Measurements from ENCODE around the gene DCAF5. TPM values are rescaled to one million over a fixed set of nuclear protein-coding genes. Genes with fewer than 3 reads are reported as not detected.

The DCAF5 gene
- total and polyA plus RNA-seq, 2 experiments from 2014 or later, result 50.0 to 58.2 TPM

DNA sequence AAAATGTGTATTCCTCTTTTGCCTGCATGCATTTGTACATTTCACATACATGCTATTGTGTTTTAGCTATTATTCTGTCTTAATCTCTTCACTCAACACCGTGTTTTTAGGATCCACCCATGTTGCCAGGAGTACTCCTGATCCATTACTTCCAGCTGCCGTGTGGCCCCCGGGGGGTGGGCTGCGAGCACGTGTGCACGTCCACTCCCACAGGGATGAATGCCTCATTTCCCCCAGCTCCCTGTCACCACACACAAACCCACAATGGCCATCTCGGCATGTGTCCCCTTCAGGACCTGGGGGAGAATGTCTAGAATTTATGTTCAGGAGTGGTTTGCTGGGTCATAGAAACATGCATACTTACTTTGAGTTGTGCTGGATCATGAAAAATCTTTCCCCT is 111.1 kb downstream of the DCAF5 start:
- Histone ChIP-seq H3K27ac (no peak overlapping the region), H3K4me1 (ENCODE audit: low read depth) (peaks cover 11% of the 10 kb centered on the region), H3K27me3 (no peaks in the 10 kb centered on the region), H3K4me3 (no peak overlapping the region), H3K36me3 (no peaks in the 10 kb centered on the region), H3K9me3 (ENCODE audit: low read depth) (no peaks in the 10 kb centered on the region)
- TF ChIP-seq, protein P1, sequence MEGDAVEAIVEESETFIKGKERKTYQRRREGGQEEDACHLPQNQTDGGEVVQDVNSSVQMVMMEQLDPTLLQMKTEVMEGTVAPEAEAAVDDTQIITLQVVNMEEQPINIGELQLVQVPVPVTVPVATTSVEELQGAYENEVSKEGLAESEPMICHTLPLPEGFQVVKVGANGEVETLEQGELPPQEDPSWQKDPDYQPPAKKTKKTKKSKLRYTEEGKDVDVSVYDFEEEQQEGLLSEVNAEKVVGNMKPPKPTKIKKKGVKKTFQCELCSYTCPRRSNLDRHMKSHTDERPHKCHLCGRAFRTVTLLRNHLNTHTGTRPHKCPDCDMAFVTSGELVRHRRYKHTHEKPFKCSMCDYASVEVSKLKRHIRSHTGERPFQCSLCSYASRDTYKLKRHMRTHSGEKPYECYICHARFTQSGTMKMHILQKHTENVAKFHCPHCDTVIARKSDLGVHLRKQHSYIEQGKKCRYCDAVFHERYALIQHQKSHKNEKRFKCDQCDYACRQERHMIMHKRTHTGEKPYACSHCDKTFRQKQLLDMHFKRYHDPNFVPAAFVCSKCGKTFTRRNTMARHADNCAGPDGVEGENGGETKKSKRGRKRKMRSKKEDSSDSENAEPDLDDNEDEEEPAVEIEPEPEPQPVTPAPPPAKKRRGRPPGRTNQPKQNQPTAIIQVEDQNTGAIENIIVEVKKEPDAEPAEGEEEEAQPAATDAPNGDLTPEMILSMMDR (IDR thresholded peaks at IDR 0.05; ENCODE audit: low read depth, low read length), result no peak
- DNase-seq (ENCODE audit: low read depth in 1 of 2, low spot score in 1 of 2), result no peak

GRCh38 chr14:69040353-69040752 is 112.6 kb downstream of the DCAF5 start:
- Histone ChIP-seq H3K27ac (no peak overlapping the region), H3K9me3 (ENCODE audit: low read depth) (no peaks in the 10 kb centered on the region), H3K36me3 (no peaks in the 10 kb centered on the region), H3K4me1 (ENCODE audit: low read depth) (peaks cover 6% of the 10 kb centered on the region), H3K27me3 (no peaks in the 10 kb centered on the region), H3K4me3 (no peak overlapping the region)
- DNase-seq (ENCODE audit: low read depth in 1 of 2, low spot score in 1 of 2), result no peak
- TF ChIP-seq, protein P1 (IDR thresholded peaks at IDR 0.05; ENCODE audit: low read depth, low read length), result no peak

- DNase-seq (ENCODE audit: low read depth in 1 of 2, low spot score in 1 of 2), result peak in 1 of 2 donors; percentile 50
- H3K4me3 ChIP-seq, result no peak overlapping the region
- no peaks in the 10 kb centered on the region for H3K36me3 ChIP-seq
- H3K4me1 ChIP-seq (ENCODE audit: low read depth), result no peaks in the 10 kb centered on the region
- TF ChIP-seq, protein P1 (IDR thresholded peaks at IDR 0.05; ENCODE audit: low read depth, low read length), result no peak
- no peak overlapping the region for H3K27ac ChIP-seq
- no peaks in the 10 kb centered on the region for H3K27me3 ChIP-seq
- no peaks in the 10 kb centered on the region for H3K9me3 ChIP-seq (ENCODE audit: low read depth)
Observed at GRCh38 chr14:69039288-69039628, 113.7 kb downstream of the DCAF5 start.

DNA sequence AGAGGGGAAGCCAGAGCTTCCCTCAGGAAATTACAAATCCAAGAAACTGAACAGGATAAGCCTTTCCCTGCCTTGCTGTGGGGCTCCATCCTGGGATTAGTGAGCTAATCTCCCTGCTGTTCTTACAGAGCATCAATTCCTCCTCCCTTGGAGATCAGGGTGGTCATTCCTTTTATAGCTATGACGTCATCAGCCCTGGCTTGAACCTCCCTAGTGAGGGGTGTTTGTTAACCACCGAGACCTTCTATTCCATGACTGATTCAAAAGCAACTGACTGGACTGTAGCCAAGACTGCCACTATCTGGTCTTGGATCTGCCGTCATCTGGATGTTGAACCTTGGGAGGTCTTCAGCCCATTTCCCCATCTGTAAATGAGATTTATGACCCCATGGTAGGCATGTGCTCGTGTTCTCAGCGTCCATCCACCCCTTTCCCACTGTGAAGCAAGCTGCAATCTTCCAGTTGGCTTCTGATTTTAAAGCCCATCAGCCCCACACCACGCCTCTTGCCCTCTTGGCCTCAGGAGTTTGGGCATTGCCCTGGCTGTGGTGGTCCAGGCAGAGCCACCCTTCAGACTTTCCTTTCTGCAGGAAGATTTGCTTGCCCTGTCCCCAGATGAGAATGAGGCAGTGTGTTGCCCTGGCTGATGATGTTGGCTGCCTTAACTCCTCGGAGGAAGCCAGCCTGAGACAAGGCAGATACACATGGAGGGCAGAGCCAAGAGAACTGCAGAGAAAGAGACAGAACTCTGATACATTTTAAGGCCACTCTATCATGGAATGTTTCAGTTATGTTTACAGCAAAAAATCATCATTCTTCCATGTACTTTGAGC is 114.2 kb downstream of the DCAF5 start:
- H3K36me3 ChIP-seq, result no peaks in the 10 kb centered on the region
- no peak overlapping the region for H3K27ac ChIP-seq
- DNase-seq (ENCODE audit: low read depth in 1 of 2, low spot score in 1 of 2), result peak in 1 of 2 donors; percentile 82
- no peaks in the 10 kb centered on the region for H3K27me3 ChIP-seq
- TF ChIP-seq, protein P1 (IDR thresholded peaks at IDR 0.05; ENCODE audit: low read depth, low read length), result no peak
- H3K9me3 ChIP-seq (ENCODE audit: low read depth), result no peaks in the 10 kb centered on the region
- no peak overlapping the region for H3K4me3 ChIP-seq
- H3K4me1 ChIP-seq (ENCODE audit: low read depth), result no peaks in the 10 kb centered on the region

- TF ChIP-seq, protein P1 (IDR thresholded peaks at IDR 0.05; ENCODE audit: low read depth, low read length), result no peak
- DNase-seq (ENCODE audit: low read depth in 1 of 2, low spot score in 1 of 2), result no peak
- no peak overlapping the region for H3K27ac ChIP-seq
Observed at GRCh38 chr14:69037790-69038454, 115.0 kb downstream of the DCAF5 start.

More at GRCh38 chr14:69037790-69038454, 115.0 kb downstream of the DCAF5 start:
- Histone ChIP-seq H3K27me3 (no peaks in the 10 kb centered on the region), H3K9me3 (ENCODE audit: low read depth) (no peaks in the 10 kb centered on the region), H3K4me3 (no peak overlapping the region), H3K4me1 (ENCODE audit: low read depth) (no peaks in the 10 kb centered on the region), H3K36me3 (no peaks in the 10 kb centered on the region)

Data from cardiac muscle cell (in vitro differentiated cells and primary cell).